Liver (tissue), 9 donors: ENCODE measurements around the gene DFFB. TPM values are rescaled to one million over a fixed set of nuclear protein-coding genes. Genes with fewer than 3 reads are reported as not detected.

Source experiments
- DNase-seq: peaks from one replicate; pipeline ENCODE4 v3.0.0-alpha.2; 2017; ENCODE audit warnings: low spot score
- H3K27ac ChIP-seq, 2 donors: one replicate each; pipeline ENCODE4 v1.7.0; 2013; ENCODE audit warnings: inconsistent platforms in 2 of 2, low read length in 2 of 2, control low read depth in 1 of 2, low read depth in 1 of 2, mild to moderate bottlenecking in 1 of 2
- H3K27me3 ChIP-seq, 4 donors: one replicate each; pipeline versions ENCODE4 v1.6.1 to v1.7.0; 2013; ENCODE audit warnings: low read length in 3 of 4, inconsistent platforms in 1 of 4, mild to moderate bottlenecking in 1 of 4, moderate library complexity in 1 of 4; ENCODE audit not compliant: control insufficient read depth in 4 of 4, insufficient read depth in 4 of 4
- H3K36me3 ChIP-seq, 4 donors: one replicate each; pipeline versions ENCODE4 v1.6.1 to v1.7.0; 2013; ENCODE audit warnings: low read length in 3 of 4, mild to moderate bottlenecking in 3 of 4, low read depth in 1 of 4, moderate library complexity in 1 of 4; ENCODE audit not compliant: control insufficient read depth in 4 of 4, insufficient read depth in 3 of 4
- H3K4me1 ChIP-seq, 4 donors: one replicate each; pipeline versions ENCODE4 v1.6.1 to v1.7.0; 2013; ENCODE audit warnings: low read length in 3 of 4, mild to moderate bottlenecking in 3 of 4, moderate library complexity in 1 of 4; ENCODE audit not compliant: control insufficient read depth in 4 of 4, insufficient read depth in 4 of 4
- H3K4me3 ChIP-seq, 3 donors: one replicate each; pipeline versions ENCODE4 v1.6.1 to v1.7.0; 2013; ENCODE audit warnings: low read length in 3 of 3, control low read depth in 1 of 3, low read depth in 1 of 3, mild to moderate bottlenecking in 1 of 3
- H3K9ac ChIP-seq, 2 donors: one replicate each; pipeline ENCODE4 v1.7.0; 2013; ENCODE audit warnings: low read length in 2 of 2, mild to moderate bottlenecking in 2 of 2, moderate library complexity in 2 of 2, control low read depth in 1 of 2, low read depth in 1 of 2
- H3K9me3 ChIP-seq, 4 donors: one replicate each; pipeline versions ENCODE4 v1.6.1 to v1.7.0; 2013; ENCODE audit warnings: low read length in 3 of 4; ENCODE audit not compliant: control insufficient read depth in 4 of 4
- ATF3 ChIP-seq: IDR thresholded peaks from 2 replicates; pipeline ENCODE4 v1.6.1; 2016; ENCODE audit warnings: antibody characterized with exemption
- CTCF ChIP-seq: fragments of 150-350 bp; IDR thresholded peaks from 2 replicates; pipeline ENCODE4 v1.5.1; 2017; ENCODE audit warnings: improper control_type of control experiment, low read depth, low read length; ENCODE audit not compliant: missing input control
- EGR1 ChIP-seq, 2 donors: IDR thresholded peaks; 2 replicates each; pipeline ENCODE4 v1.6.1; 2016 to 2018; ENCODE audit warnings: antibody characterized with exemption in 2 of 2, low read depth in 2 of 2
- FOXA1 ChIP-seq: IDR thresholded peaks from 2 replicates; pipeline ENCODE4 v1.6.1; 2016; ENCODE audit warnings: antibody characterized with exemption
- FOXA2 ChIP-seq: IDR thresholded peaks from 2 replicates; pipeline ENCODE4 v1.6.1; 2016; ENCODE audit warnings: antibody characterized with exemption
- GABPA ChIP-seq, 2 donors: IDR thresholded peaks in 1 of 2; conservative IDR thresholded peaks in 1 of 2; 2 replicates each; pipeline ENCODE4 v1.6.1; 2016; ENCODE audit warnings: antibody characterized with exemption in 2 of 2, mild to moderate bottlenecking in 1 of 2, moderate library complexity in 1 of 2
- HNF4A ChIP-seq, 2 donors: conservative IDR thresholded peaks; 2 replicates each; pipeline ENCODE4 v1.6.1; 2016; ENCODE audit warnings: antibody characterized with exemption in 2 of 2, mild to moderate bottlenecking in 2 of 2
- HNF4G ChIP-seq: IDR thresholded peaks from 2 replicates; pipeline ENCODE4 v1.6.1; 2016; ENCODE audit warnings: antibody characterized with exemption
- JUND ChIP-seq, 2 donors: IDR thresholded peaks; 2 replicates each; pipeline ENCODE4 v1.6.1; 2016; ENCODE audit warnings: antibody characterized with exemption in 2 of 2
- MAX ChIP-seq: IDR thresholded peaks from 2 replicates; pipeline ENCODE4 v1.6.1; 2016; ENCODE audit warnings: antibody characterized with exemption
- NR2F2 ChIP-seq: IDR thresholded peaks from 2 replicates; pipeline ENCODE4 v1.6.1; 2016; ENCODE audit warnings: antibody characterized with exemption
- RAD21 ChIP-seq, 2 donors: IDR thresholded peaks; 2 replicates each; pipeline ENCODE4 v1.6.1; 2016; ENCODE audit warnings: antibody characterized with exemption in 2 of 2, mild to moderate bottlenecking in 2 of 2
- REST ChIP-seq: IDR thresholded peaks from 2 replicates; pipeline ENCODE4 v1.6.1; 2016; ENCODE audit warnings: antibody characterized with exemption, mild to moderate bottlenecking
- SP1 ChIP-seq: IDR thresholded peaks from 2 replicates; pipeline ENCODE4 v1.6.1; 2018; ENCODE audit warnings: antibody characterized with exemption, mild to moderate bottlenecking
- TAF1 ChIP-seq: conservative IDR thresholded peaks from 2 replicates; pipeline ENCODE4 v1.6.1; 2016; ENCODE audit warnings: antibody characterized with exemption, mild to moderate bottlenecking
- YY1 ChIP-seq: IDR thresholded peaks from 2 replicates; pipeline ENCODE4 v1.6.1; 2016; ENCODE audit warnings: antibody characterized with exemption, mild to moderate bottlenecking
- ZBTB33 ChIP-seq: IDR thresholded peaks from 2 replicates; pipeline ENCODE4 v1.6.1; 2016; ENCODE audit warnings: antibody characterized with exemption
- WGBS: extraction: QIAGEN DNeasy Blood & Tissue Kit; methylation state at CpG from one replicate; pipeline ENCODE4 v1.1.7; 2013; 5-methylcytosine and 5-hydroxymethylcytosine counted together
- polyA plus RNA-seq, 2 donors: library from polyadenylated mRNA; stranded (reverse) in 1 of 2; unstranded in 1 of 2; fragments of 200-250 nt in 1 of 2; fragments of >200 nt in 1 of 2; fragmentation: Nextera tagmentation in 1 of 2; extraction: Ambion mirVana in 1 of 2; gene quantifications; one replicate each; pipeline versions ENCODE4 v1.2.1 to v1.2.3, GENCODE V29; 2013 to 2015
- total RNA-seq, 2 donors: library from RNA; depleted of rRNA; stranded (reverse); fragments of >200 nt; gene quantifications; one replicate each; pipeline ENCODE4 v1.2.3, GENCODE V29; 2014
- donor health status: healthy.
- donor health status: healthy.
- donor health status: healthy.
- donor health status: healthy.
- donor health status: healthy.

DFFB gene
- total and polyA plus RNA-seq, 4 donors, result 0.92 to 6.1 (median 2.9) TPM

GRCh38 chr1:3888301-3888700 lies 31.0 kb downstream of the DFFB start:
- Histone ChIP-seq H3K4me1 (no peaks in the 10 kb centered on the region), H3K36me3 (peaks cover 7 to 46% (median 28%) of the 10 kb centered on the region in 4 donors), H3K9me3 (no peaks in the 10 kb centered on the region), H3K27ac (no peak overlapping the region), H3K9ac (no peak overlapping the region), H3K4me3 (no peak overlapping the region), H3K27me3 (no peaks in the 10 kb centered on the region)
- no peak for DNase-seq
- no peak for TF ChIP-seq HNF4A (conservative IDR thresholded peaks at IDR 0.05)
- no peak for TF ChIP-seq RAD21 (IDR thresholded peaks at IDR 0.05)
- TF ChIP-seq GABPA (IDR thresholded peaks at IDR 0.05 in 1 of 2, conservative IDR thresholded peaks at IDR 0.05 in 1 of 2), result no peak
- TF ChIP-seq CTCF, result no peak
- no peak for TF ChIP-seq JUND (IDR thresholded peaks at IDR 0.05)
- TF ChIP-seq REST, result no peak
- no peak for TF ChIP-seq FOXA1
- no peak for TF ChIP-seq SP1
- no peak for TF ChIP-seq FOXA2
- TF ChIP-seq ZBTB33, result no peak
- no peak for TF ChIP-seq MAX
- no peak for TF ChIP-seq EGR1 (IDR thresholded peaks at IDR 0.05; ENCODE audit: low read depth in 2 of 2)
- no peak for TF ChIP-seq NR2F2
- no peak for TF ChIP-seq ATF3
- TF ChIP-seq HNF4G, result no peak
- TF ChIP-seq YY1, result no peak
- 96% methylated on average over 15 of the region's 15 CpGs for WGBS

GRCh38 chr1:3889936-3890335 lies 32.7 kb downstream of the DFFB start:
- Histone ChIP-seq H3K4me3 (no peak overlapping the region), H3K27me3 (no peaks in the 10 kb centered on the region), H3K9ac (no peak overlapping the region), H3K36me3 (peaks cover 7 to 41% (median 23%) of the 10 kb centered on the region in 4 donors), H3K27ac (no peak overlapping the region), H3K9me3 (no peaks in the 10 kb centered on the region), H3K4me1 (no peaks in the 10 kb centered on the region)
- DNase-seq, result no peak
- 91% methylated on average over 14 of the region's 14 CpGs for WGBS
- TF ChIP-seq TAF1 (no peak), REST (no peak), FOXA1 (no peak), GABPA (IDR thresholded peaks at IDR 0.05 in 1 of 2, conservative IDR thresholded peaks at IDR 0.05 in 1 of 2) (no peak), FOXA2 (no peak), EGR1 (IDR thresholded peaks at IDR 0.05; ENCODE audit: low read depth in 2 of 2) (no peak), CTCF (no peak), SP1 (no peak), MAX (no peak)
